Neural progenitor cell (in vitro differentiated cells): ENCODE measurements around the gene PTGER4.

Source experiments
- EZH2phosphoT487 ChIP-seq: fragments of 200-600 bp; sonication (generic); IDR thresholded peaks from 2 replicates; pipeline ENCODE4 v1.6.1; 2017; ENCODE audit warnings: antibody characterized with exemption
- TF ChIP-seq, protein P1 (sequence below): fragments of 200-600 bp; sonication (generic); IDR thresholded peaks from 2 replicates; pipeline ENCODE4 v1.5.1; 2017; ENCODE audit warnings: antibody characterized with exemption, mild to moderate bottlenecking

DNA sequence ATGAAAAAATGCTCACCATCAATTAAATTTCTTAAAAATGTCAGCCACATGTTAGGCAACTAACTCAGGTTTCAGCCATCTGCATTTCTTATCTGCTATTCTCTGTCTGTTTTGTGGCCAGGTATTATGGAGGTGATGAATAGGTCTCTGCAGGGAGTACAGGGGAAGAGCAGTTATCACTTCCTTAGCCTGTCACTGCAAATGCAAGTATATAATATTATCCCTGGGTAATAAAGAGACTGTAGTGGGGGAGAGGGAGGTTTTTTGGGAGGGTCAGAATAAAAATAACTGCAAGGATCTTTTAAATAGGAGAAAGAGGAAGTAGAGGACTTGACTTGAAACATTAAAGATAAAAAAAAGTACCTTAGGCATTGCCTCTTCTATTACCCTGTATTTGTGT lies 49.6 kb upstream of the PTGER4 start:
- TF ChIP-seq, protein P1, sequence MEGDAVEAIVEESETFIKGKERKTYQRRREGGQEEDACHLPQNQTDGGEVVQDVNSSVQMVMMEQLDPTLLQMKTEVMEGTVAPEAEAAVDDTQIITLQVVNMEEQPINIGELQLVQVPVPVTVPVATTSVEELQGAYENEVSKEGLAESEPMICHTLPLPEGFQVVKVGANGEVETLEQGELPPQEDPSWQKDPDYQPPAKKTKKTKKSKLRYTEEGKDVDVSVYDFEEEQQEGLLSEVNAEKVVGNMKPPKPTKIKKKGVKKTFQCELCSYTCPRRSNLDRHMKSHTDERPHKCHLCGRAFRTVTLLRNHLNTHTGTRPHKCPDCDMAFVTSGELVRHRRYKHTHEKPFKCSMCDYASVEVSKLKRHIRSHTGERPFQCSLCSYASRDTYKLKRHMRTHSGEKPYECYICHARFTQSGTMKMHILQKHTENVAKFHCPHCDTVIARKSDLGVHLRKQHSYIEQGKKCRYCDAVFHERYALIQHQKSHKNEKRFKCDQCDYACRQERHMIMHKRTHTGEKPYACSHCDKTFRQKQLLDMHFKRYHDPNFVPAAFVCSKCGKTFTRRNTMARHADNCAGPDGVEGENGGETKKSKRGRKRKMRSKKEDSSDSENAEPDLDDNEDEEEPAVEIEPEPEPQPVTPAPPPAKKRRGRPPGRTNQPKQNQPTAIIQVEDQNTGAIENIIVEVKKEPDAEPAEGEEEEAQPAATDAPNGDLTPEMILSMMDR, result no peak
- TF ChIP-seq EZH2phosphoT487, result no peak
